K562 treated with DMSO at 1 percent for 24 hours (cell line): ENCODE data around the gene HEATR3. TPM values are rescaled to one million over a fixed set of nuclear protein-coding genes. Genes with fewer than 3 reads are reported as not detected.

ENCODE experiments used
- total RNA-seq: library from RNA; unstranded; fragments of 300-600 nt; gene quantifications from 2 replicates; pipeline ENCODE4 v1.2.3, GENCODE V29; 2022; ENCODE audit warnings: low read depth; ENCODE audit not compliant: insufficient read depth

Gene HEATR3, protein sequence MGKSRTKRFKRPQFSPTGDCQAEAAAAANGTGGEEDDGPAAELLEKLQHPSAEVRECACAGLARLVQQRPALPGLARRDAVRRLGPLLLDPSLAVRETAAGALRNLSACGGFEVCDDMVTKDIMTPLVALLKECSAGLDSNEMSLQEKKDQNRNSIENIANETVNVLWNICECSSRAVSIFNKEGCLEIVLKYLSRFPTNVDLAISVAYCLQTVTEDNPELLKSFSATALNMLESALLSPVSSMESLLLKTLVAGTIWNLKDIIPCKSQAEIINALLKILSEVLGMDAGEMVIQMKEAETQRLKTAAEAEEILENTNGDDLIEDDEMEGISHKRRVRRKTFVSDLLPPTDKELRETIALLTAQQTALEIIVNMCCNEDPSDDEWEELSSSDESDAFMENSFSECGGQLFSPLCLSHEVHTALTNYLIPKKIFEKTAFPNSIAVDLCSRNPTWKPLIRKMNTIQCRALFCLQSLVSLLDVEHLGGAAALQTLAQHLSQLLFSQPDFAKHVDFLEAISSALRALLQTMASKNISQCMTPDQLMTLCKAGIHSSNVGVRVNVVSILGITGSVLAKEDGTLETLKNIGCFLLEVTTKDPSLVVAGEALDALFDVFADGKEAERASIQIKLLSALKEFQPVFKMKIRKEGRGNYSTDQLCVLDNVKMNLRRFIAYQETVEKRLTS
- total RNA-seq = 13.1 and 14.0 TPM in 2 replicates

GRCh38 chr16:50065624-50066481 lies at the start of gene HEATR3:
HEATR3 (plus strand) TSS chr16:50065970; CDS start chr16:50066132, 162 bp downstream.

GRCh38 chr16:50024684-50025536 lies 40.9 kb upstream of the HEATR3 start, which contains the start of gene CNEP1R1:
CNEP1R1 (plus strand) TSS chr16:50025225; CDS start chr16:50025316, 91 bp downstream.

DNA sequence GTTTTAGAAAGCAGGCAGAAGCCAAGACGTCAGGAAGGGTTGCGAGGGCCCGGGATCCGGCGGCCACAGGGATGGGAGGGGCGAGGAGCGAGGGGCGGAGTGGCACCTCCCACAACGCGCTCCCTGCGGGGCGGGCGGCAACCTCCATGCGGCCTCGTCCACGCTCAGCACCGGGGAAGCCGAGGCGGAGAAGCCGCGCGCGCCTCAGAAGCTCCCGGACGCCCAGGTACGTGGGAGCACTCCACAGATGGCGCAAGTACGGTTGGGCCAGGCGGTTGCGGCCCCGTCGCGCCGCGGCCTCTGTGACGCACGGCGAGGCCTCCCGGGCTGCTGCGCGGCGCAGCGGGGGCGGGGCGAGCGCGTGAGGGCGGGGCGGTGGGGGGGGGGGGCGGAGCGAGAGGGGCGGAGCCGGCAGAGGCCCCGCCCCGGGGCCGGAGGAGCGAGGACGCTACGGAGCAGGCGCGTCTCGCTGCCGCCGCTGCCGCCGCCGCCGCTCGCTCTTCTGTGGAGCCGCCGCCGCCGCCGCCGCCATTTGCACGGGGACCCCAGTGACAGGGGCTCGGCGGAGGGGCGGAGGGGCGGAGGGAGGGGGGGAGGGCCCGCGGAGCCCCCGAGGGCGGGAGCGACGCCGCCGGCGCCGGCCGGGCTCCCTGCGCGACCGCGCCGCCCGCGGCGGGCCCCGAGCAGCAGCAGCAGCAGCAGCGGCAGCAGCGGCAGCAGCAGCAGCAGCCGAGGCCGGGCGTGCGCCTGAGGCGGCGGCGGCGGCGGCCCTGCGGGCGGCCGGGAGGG lies 87.2 kb downstream of the HEATR3 start, which contains the start of gene TENT4B:
TENT4B (plus strand) TSS at position 500 of the 789 bp plus-strand sequence. CDS start 316 bp downstream, outside the sequence.

Other genes starting within 250 kb of the HEATR3 start
- gene ZNF423, start 209.9 kb upstream of the HEATR3 start, total RNA-seq = not detected in 2 replicates
- 8.6 and 10.6 TPM in 2 replicates for gene CNEP1R1, start 40.7 kb upstream of the HEATR3 start, total RNA-seq
- gene TENT4B, start 87.3 kb downstream of the HEATR3 start, total RNA-seq = 4.1 and 5.0 TPM in 2 replicates
- gene ADCY7, start 200.6 kb downstream of the HEATR3 start, total RNA-seq = 50.2 and 61.1 TPM in 2 replicates